ENCODE data around the gene NAB1.

GRCh38 chr2:190607014-190607597, 41.8 kb upstream of the NAB1 start:
- TF ChIP-seq POLR2A (IDR thresholded peaks at IDR 0.05; ENCODE audit: low read length) = no peak
- no peak for TF ChIP-seq GATA1 (IDR thresholded peaks at IDR 0.05; ENCODE audit: low read depth, low read length)

All from erythroblast (primary cell).